HCT116 (cell line): ENCODE results near the gene LHFPL6. TPM values are rescaled to one million over a fixed set of nuclear protein-coding genes. Genes with fewer than 3 reads are reported as not detected.

Source experiments
- ATAC-seq: fragments of 200-7000 bp; cut with Tn5 transposase; 2 replicates; pipeline ENCODE4 v1.9.1; 2020; ENCODE audit warnings: mild to moderate bottlenecking, moderate library complexity
- BruUV-seq: library from RNA; stranded (reverse); fragments of 400-500 nt; replicated peaks from 2 replicates; lab custom pipeline; 2021; lab: Mats Ljungman, UMichigan
- CTCF ChIA-PET: fragments of 300-600 bp; sonication (Branson Sonifier 250); formaldehyde crosslinking; loops from one replicate; lab custom pipeline; 2021; ENCODE audit warnings: antibody characterized with exemption; lab: Charles Lee
- POLR2A ChIA-PET: fragments of 300-600, 350-600 bp; sonication (Branson Sonifier 250); formaldehyde crosslinking; loops from one replicate; lab custom pipeline; 2021; ENCODE audit warnings: antibody characterized with exemption; lab: Charles Lee
- RAD21 ChIA-PET, 2 experiments: fragments of 300-600 bp; sonication (Branson Sonifier 250); formaldehyde crosslinking; loops; one replicate each; lab custom pipeline; 2023; ENCODE audit warnings: low total read pairs in 2 of 2; ENCODE audit not compliant: uncharacterized antibody in 2 of 2, unreplicated experiment in 2 of 2, low non-redundant PET in 1 of 2; lab: Charles Lee
- DNase-seq: peaks from one replicate; pipeline ENCODE4 v3.0.0-alpha.2; 2010; ENCODE audit warnings: low read depth, low spot score
- H2AFZ ChIP-seq: fragments of 200-600 bp; shearing (Covaris generic), sonication (generic); 2 replicates; pipeline ENCODE4 v1.6.1; 2017; ENCODE audit warnings: low read depth, mixed run types, mixed read lengths, antibody characterized with exemption, low read length; ENCODE audit not compliant: poor library complexity, severe bottlenecking
- H3K27ac ChIP-seq: 2 replicates; pipeline ENCODE4 v1.5.1; 2012; ENCODE audit warnings: low read depth, low read length
- H3K27me3 ChIP-seq: fragments of 200-600 bp; sonication (generic); 2 replicates; pipeline ENCODE4 v1.6.1; 2016; ENCODE audit warnings: mixed run types, low read length, mixed read lengths; ENCODE audit not compliant: insufficient read depth
- H3K36me3 ChIP-seq, 2 experiments: fragments of 200-500 bp in 1 of 2; fragments of 200-600 bp in 1 of 2; sonication (Bioruptor generic) in 1 of 2; sonication (generic) in 1 of 2; 2 replicates each; pipeline versions ENCODE4 v1.5.1 to v1.6.1; 2014 to 2016; ENCODE audit warnings: low read length in 2 of 2, inconsistent platforms in 1 of 2, mixed read lengths in 1 of 2, mixed run types in 1 of 2; ENCODE audit not compliant: insufficient read depth in 2 of 2, control insufficient read depth in 1 of 2
- H3K4me1 ChIP-seq, 2 experiments: fragments of 200-600 bp in 1 of 2; sonication (generic) in 1 of 2; 2 replicates each; pipeline versions ENCODE4 v1.5.1 to v1.6.1; 2012 to 2017; ENCODE audit warnings: low read length in 2 of 2, inconsistent platforms in 1 of 2, mild to moderate bottlenecking in 1 of 2, mixed read lengths in 1 of 2, mixed run types in 1 of 2, moderate library complexity in 1 of 2; ENCODE audit not compliant: insufficient read depth in 2 of 2, control insufficient read depth in 1 of 2
- H3K4me2 ChIP-seq: fragments of 200-600 bp; sonication (generic); 2 replicates; pipeline ENCODE4 v1.6.1; 2017; ENCODE audit warnings: mixed run types, low read length, mixed read lengths
- H3K4me3 ChIP-seq, 2 experiments: fragments of 200-600 bp in 1 of 2; sonication (generic) in 1 of 2; replicated peaks in 1 of 2; 2 replicates each; pipeline ENCODE4 v1.5.1; 2011 to 2016; ENCODE audit warnings: low read length in 2 of 2, control low read depth in 1 of 2, low read depth in 1 of 2, mild to moderate bottlenecking in 1 of 2, mixed read lengths in 1 of 2, mixed run types in 1 of 2
- H3K79me2 ChIP-seq: fragments of 200-600 bp; sonication (generic); 2 replicates; pipeline ENCODE4 v1.6.1; 2017; ENCODE audit warnings: mild to moderate bottlenecking, mixed run types, low read length, moderate library complexity, mixed read lengths; ENCODE audit not compliant: insufficient read depth
- H3K9ac ChIP-seq: fragments of 200-600 bp; sonication (generic); 2 replicates; pipeline ENCODE4 v1.6.1; 2016; ENCODE audit warnings: low read length, mixed read lengths
- H3K9me2 ChIP-seq: fragments of 200-600 bp; sonication (generic), shearing (Covaris generic); 2 replicates; pipeline ENCODE4 v1.6.1; 2017; ENCODE audit warnings: mixed run types, mild to moderate bottlenecking, moderate library complexity; ENCODE audit not compliant: insufficient read depth
- H3K9me3 ChIP-seq, 2 experiments: fragments of 200-500 bp in 1 of 2; fragments of 200-600 bp in 1 of 2; sonication (Bioruptor generic) in 1 of 2; sonication (generic) in 1 of 2; 2 replicates each; pipeline ENCODE4 v1.6.1; 2014 to 2017; ENCODE audit warnings: low read length in 2 of 2, mixed read lengths in 2 of 2, inconsistent platforms in 1 of 2, low read depth in 1 of 2, mild to moderate bottlenecking in 1 of 2, mixed run types in 1 of 2, moderate library complexity in 1 of 2; ENCODE audit not compliant: control insufficient read depth in 1 of 2, insufficient read depth in 1 of 2
- H4K20me1 ChIP-seq: fragments of 200-600 bp; sonication (generic), shearing (Covaris generic); 2 replicates; pipeline ENCODE4 v1.6.1; 2017; ENCODE audit warnings: mixed run types, mild to moderate bottlenecking, moderate library complexity; ENCODE audit not compliant: insufficient read depth
- ATF3 ChIP-seq: IDR thresholded peaks from 2 replicates; pipeline ENCODE4 v1.6.1; 2012
- CTCF ChIP-seq, 3 experiments: fragments of 200-600 bp in 1 of 3; sonication (generic) in 1 of 3; IDR thresholded peaks in 2 of 3; conservative IDR thresholded peaks in 1 of 3; 2 replicates each; pipeline ENCODE4 v1.5.1; 2012 to 2017; ENCODE audit warnings: low read depth in 2 of 3, low read length in 2 of 3, antibody characterized with exemption in 1 of 3, borderline replicate concordance in 1 of 3, control low read depth in 1 of 3, mild to moderate bottlenecking in 1 of 3, mixed read lengths in 1 of 3, mixed run types in 1 of 3, moderate library complexity in 1 of 3; ENCODE audit not compliant: insufficient read depth in 1 of 3
- POLR2A ChIP-seq: IDR thresholded peaks from 2 replicates; pipeline ENCODE4 v1.7.0; 2011; ENCODE audit warnings: borderline replicate concordance; ENCODE audit not compliant: insufficient read depth, insufficient read length; ENCODE audit errors: extremely low read depth
- POLR2AphosphoS5 ChIP-seq: IDR thresholded peaks from 2 replicates; pipeline ENCODE4 v1.6.1; 2011; ENCODE audit warnings: mild to moderate bottlenecking, low read depth, low read length, moderate library complexity
- TCF7L2 ChIP-seq: IDR thresholded peaks from 2 replicates; pipeline ENCODE4 v1.7.0; 2011; ENCODE audit warnings: borderline replicate concordance, inconsistent platforms; ENCODE audit not compliant: insufficient read depth, insufficient read length; ENCODE audit errors: extremely low read depth
- ZFX ChIP-seq: fragments of 450-650 bp; IDR thresholded peaks from 2 replicates; pipeline ENCODE4 v1.6.1; 2017
- intact Hi-C: fragments of 100-400 bp; cut with micrococcal nuclease; formaldehyde crosslinking; loops from 2 replicates; pipeline ENCODE4 v1.10.0; 2022
- total RNA-seq: library from RNA; stranded (reverse); gene quantifications from one replicate; pipeline ENCODE4 v1.2.1, GENCODE V29; 2021; ENCODE audit not compliant: unreplicated experiment

The LHFPL6 gene
- total RNA-seq, 1 experiment from 2014 or later, result 0.22 TPM

- no TSS peak for BruUV-seq
- POLR2A ChIA-PET, result no interaction called here
- no peaks in the 10 kb centered on the region for H3K36me3 ChIP-seq
- H3K27me3 ChIP-seq, result no peaks in the 10 kb centered on the region
- DNase-seq (no peak), ATAC-seq (no peak)
- no peak overlapping the region for H3K9ac ChIP-seq
- no peaks in the 10 kb centered on the region for H4K20me1 ChIP-seq
- H3K4me3 ChIP-seq, result no peak overlapping the region
- RAD21 ChIA-PET, result no interaction called here
- H3K4me2 ChIP-seq, result no peak overlapping the region
- intact Hi-C loops, result no loop called here
- no peaks in the 10 kb centered on the region for H3K79me2 ChIP-seq
- no peaks in the 10 kb centered on the region for H3K9me3 ChIP-seq
- H3K27ac ChIP-seq, result no peak overlapping the region
- CTCF ChIA-PET, result no interaction called here
- no peaks in the 10 kb centered on the region for H3K9me2 ChIP-seq
- no peak overlapping the region for H2AFZ ChIP-seq
- TF ChIP-seq POLR2A (no peak), TCF7L2 (no peak), ATF3 (no peak), POLR2AphosphoS5 (no peak), ZFX (no peak), CTCF (IDR thresholded peaks at IDR 0.05 in 2 of 3, conservative IDR thresholded peaks at IDR 0.05 in 1 of 3; ENCODE audit: borderline replicate concordance in 1 of 3, insufficient read depth in 1 of 3, low read depth in 2 of 3, low read length in 2 of 3) (no peak)
- no peaks in the 10 kb centered on the region for H3K4me1 ChIP-seq
Observed at GRCh38 chr13:39296193-39296592, 306.8 kb downstream of the LHFPL6 start.

Other genes starting within 250 kb of the LHFPL6 start
- gene COG6, start 52.5 kb upstream of the LHFPL6 start, total RNA-seq, result 33.6 TPM